Neuron (in vitro differentiated cells): ENCODE measurements around the gene RNF220.
A peak's percentile ranks its signal among the peaks of the same experiment; 100 is the strongest.

Source experiments
- H2AFZ ChIP-seq: one replicate; pipeline ENCODE4 v1.6.1; 2013; ENCODE audit warnings: low read depth, mild to moderate bottlenecking, inconsistent platforms, low read length, moderate library complexity
- H3K27me3 ChIP-seq: one replicate; pipeline ENCODE4 v1.6.1; 2013; ENCODE audit warnings: low read length; ENCODE audit not compliant: insufficient read depth
- H3K36me3 ChIP-seq: one replicate; pipeline ENCODE4 v1.6.1; 2013; ENCODE audit warnings: low read length; ENCODE audit not compliant: insufficient read depth
- H3K4me1 ChIP-seq: one replicate; pipeline ENCODE4 v1.6.1; 2013; ENCODE audit warnings: low read length; ENCODE audit not compliant: insufficient read depth
- H3K4me3 ChIP-seq: 2 replicates; pipeline ENCODE4 v1.5.1; 2013; ENCODE audit warnings: mild to moderate bottlenecking, low read length, moderate library complexity
- H3K9me3 ChIP-seq: one replicate; pipeline ENCODE4 v1.6.1; 2013; ENCODE audit warnings: low read length

Gene RNF220

DNA sequence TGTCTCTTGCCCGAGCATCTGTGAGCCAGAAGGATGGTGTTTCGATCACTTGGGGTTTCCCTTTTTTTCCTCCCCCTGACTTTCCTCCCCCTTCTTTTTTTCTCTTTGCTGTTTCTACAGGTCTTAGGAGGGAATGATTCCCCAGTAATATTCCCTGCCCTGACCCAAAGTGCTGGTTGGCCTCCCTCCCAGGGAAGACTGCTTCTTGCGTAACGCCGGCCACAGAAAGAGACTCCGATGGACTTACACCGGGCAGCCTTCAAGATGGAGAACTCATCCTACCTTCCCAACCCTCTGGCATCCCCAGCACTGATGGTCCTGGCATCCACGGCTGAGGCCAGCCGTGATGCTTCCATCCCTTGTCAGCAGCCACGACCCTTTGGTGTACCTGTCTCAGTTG is 6.8 kb downstream of the RNF220 start:
- Histone ChIP-seq H3K36me3 (peaks cover 31% of the 10 kb centered on the region), H2AFZ (no peak overlapping the region), H3K4me1 (peaks cover 72% of the 10 kb centered on the region), H3K4me3 (no peak overlapping the region), H3K27me3 (no peaks in the 10 kb centered on the region), H3K9me3 (no peaks in the 10 kb centered on the region)

DNA sequence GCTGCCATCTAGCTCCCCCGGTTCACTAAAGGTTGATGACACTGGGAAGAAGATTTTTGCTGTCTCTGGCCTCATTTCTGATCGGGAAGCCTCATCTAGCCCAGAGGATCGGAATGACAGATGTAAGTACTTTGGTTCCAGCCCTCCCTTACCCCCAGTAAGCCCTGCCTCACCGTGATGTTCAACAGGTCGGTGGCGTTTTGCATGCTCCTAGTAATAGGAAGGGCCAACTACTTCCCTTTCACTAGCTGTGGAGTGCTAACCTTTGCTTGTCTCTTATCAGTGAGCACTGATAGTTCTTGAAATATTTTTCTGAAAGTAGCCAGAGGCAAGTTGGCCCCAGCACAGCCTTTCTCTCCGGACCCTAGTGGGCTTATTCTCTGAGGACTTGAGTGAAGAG is 7.5 kb downstream of the RNF220 start:
- no peaks in the 10 kb centered on the region for H3K9me3 ChIP-seq
- no peaks in the 10 kb centered on the region for H3K27me3 ChIP-seq
- H3K4me1 ChIP-seq, result peaks cover 74% of the 10 kb centered on the region
- peaks cover 31% of the 10 kb centered on the region for H3K36me3 ChIP-seq
- no peak overlapping the region for H2AFZ ChIP-seq
- H3K4me3 ChIP-seq, result no peak overlapping the region

DNA sequence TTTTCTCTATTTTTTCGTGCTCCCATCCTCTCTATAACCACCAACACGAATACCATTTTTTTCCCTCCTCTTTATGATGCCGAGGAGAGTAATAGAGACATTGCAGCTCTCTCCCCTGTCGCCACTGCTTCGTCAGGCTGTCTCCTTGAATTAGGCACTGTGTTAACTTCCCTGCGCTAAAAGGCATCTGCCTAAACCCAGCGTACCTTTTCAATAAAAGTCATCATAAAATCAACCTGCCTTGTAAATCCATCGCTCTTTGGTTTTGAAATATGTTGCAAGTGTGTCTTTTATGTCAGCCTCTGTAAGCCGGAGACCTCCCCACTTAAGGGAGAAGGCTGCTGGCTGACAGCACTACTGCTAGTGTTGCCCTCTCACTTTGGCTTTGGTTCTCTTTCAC is 8.7 kb downstream of the RNF220 start:
- no peaks in the 10 kb centered on the region for H3K9me3 ChIP-seq
- peaks cover 31% of the 10 kb centered on the region for H3K36me3 ChIP-seq
- peaks cover 74% of the 10 kb centered on the region for H3K4me1 ChIP-seq
- no peak overlapping the region for H2AFZ ChIP-seq
- H3K27me3 ChIP-seq, result no peaks in the 10 kb centered on the region
- no peak overlapping the region for H3K4me3 ChIP-seq

DNA sequence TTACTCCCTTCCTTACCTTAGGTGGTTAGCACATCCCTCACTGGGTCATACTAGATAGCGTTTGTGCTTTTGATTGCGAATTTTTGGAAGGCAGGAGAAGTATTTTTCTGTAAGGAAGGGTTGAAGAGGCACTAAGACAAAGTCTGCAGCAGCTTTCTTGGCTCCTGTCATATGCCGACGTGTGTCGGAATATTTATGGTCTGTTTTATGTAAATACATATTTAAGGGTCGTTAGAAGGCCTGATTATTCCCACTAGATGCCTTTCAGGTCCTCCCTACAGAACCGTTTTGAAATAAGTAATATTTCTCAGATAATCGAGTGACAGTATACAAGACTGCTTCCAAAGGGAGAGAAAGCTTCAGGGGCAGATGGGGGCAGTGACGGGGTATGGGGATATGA is 10.0 kb downstream of the RNF220 start:
- H2AFZ ChIP-seq, result no peak overlapping the region
- no peaks in the 10 kb centered on the region for H3K9me3 ChIP-seq
- H3K27me3 ChIP-seq, result no peaks in the 10 kb centered on the region
- no peak overlapping the region for H3K4me3 ChIP-seq
- H3K4me1 ChIP-seq, result peaks cover 69% of the 10 kb centered on the region
- H3K36me3 ChIP-seq, result peaks cover 32% of the 10 kb centered on the region

DNA sequence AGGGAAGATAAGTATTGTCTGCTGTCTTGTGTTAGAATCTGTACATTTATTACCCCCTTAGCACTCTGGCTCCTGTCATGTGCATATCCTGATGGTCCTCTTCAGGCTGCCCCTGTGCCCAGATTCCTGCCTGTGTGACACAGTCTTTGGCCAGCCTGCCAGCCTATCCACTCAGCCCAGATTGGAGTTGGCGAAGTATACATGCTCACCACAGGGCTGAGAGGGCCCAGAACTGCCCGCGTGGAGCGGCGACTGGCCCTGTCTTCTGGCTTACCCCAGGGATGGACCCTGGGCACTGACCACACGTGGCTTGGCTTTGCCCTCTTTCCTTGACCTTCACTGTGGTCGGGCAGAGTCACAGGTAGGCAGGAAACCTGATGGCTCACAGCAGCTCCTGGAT is 11.4 kb downstream of the RNF220 start:
- Histone ChIP-seq H2AFZ (no peak overlapping the region), H3K27me3 (no peaks in the 10 kb centered on the region), H3K4me3 (no peak overlapping the region), H3K4me1 (peaks cover 77% of the 10 kb centered on the region), H3K36me3 (peaks cover 33% of the 10 kb centered on the region), H3K9me3 (no peaks in the 10 kb centered on the region)

DNA sequence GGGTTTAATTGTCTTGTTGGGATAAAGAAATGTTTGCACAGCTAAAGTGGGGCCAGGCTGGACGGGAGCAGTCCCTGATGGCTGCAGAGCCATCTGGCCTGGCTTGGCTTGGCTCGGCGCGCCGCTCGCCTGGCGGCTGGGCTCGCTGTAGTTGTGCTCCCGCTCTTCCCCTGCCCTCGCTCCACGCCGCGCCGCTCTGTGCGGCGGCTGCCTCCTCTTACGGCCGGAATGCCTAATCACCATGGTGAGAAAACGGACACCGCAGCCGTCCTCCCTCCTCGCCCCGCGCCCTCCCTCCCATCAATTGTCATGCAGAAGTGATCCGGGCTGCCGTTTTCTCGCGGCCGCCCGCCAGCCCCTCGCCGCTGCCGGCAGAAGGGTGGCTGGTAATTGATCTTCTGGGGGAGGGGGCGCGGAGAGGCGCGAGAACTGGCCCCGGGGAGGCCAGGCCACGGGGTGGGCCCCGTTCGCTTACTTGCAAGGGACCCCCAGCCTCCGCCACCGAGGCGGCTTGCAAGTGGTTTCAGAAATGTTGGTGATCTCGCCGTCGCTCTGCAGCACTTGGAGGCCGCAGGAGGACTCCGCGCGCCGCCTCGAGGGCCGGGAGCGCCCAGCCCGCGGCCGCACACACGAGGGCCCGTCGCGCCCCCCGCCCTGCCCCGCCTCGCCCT is 12.4 kb downstream of the RNF220 start:
- peaks cover 82% of the 10 kb centered on the region for H3K4me1 ChIP-seq
- peaks cover 23% of the 10 kb centered on the region for H3K36me3 ChIP-seq
- no peaks in the 10 kb centered on the region for H3K27me3 ChIP-seq

DNA sequence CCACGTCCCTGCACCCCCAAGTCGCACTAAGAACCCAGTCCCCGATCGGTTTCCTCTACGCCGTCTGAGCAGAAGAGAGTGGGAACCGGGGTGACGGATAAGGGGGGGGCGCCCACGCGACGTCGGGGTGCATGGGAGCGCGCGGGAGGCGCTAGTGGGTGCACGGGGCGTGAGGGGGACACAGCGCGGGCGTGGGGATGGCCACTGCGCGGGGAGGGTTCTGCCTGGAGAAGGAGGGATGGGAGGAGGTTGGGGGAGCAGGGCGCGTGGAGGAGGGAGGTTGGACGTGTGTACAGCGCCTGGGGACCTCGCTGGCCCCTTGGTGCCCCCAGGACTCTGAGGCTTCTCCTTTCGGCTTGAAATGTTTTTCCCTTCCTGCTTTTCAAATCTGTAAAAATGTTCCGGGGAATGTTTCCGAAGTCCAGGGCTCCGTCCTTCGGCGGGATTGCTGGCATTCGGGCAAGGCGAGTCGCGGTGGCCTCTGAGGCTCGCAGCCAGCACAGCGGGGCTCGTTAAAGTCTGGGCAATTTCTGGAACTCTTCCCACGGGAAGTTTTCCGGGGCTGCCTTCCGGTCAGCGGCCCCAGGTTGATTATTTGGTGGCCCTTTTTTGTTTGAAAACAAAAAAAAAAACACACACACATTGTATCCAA is 13.1 kb downstream of the RNF220 start:
- peaks cover 81% of the 10 kb centered on the region for H3K4me1 ChIP-seq
- peak overlapping the region; percentile 43 for H3K4me3 ChIP-seq
- no peaks in the 10 kb centered on the region for H3K27me3 ChIP-seq
- no peaks in the 10 kb centered on the region for H3K9me3 ChIP-seq
- H3K36me3 ChIP-seq, result peaks cover 18% of the 10 kb centered on the region
- H2AFZ ChIP-seq, result no peak overlapping the region

More for the DNA sequence above, 12.4 kb downstream of the RNF220 start:
- H3K4me3 ChIP-seq, result peak overlapping the region; percentile 43
- H3K9me3 ChIP-seq, result no peaks in the 10 kb centered on the region
- no peak overlapping the region for H2AFZ ChIP-seq

DNA sequence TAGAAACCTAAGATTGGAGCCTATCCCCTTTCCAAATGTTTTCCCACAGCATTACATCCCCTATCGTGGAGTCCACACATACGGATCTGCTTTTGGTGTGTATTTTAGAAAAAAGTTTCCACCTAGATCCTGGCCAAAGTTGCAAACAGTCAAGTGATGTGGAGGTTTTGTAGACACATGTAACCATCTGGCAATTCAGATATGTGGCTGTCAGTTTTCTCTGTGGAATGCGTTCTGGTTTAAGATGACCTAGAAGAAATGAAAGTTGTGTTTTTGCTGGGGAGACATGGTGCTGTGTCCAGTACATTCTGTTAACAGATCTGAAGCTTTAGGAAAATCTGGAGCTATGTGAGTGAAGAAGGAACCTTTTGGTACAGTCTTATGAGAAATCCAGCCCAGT is 14.8 kb downstream of the RNF220 start:
- H3K27me3 ChIP-seq, result no peaks in the 10 kb centered on the region
- peaks cover 12% of the 10 kb centered on the region for H3K36me3 ChIP-seq
- H3K4me1 ChIP-seq, result peaks cover 68% of the 10 kb centered on the region

DNA sequence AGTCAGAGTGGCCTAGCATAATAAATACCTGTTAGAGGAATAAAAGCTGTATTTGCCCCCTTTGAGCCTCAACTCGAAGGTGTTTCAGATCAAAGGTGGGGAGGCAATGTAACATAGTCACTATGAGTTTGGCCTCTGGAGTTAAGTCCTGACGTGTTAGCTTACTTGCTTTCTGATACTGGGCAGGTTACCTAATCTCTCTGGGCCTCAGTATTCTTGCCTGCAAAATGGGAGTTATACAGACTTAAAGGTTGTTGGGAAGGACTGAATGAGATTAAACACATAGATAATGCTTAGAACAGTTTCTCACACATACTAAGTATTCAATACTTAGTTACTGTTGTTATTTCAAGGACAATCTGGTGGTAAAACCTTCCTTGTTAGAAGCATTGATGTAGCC is 15.5 kb downstream of the RNF220 start:
- Histone ChIP-seq H2AFZ (no peak overlapping the region), H3K9me3 (no peaks in the 10 kb centered on the region), H3K4me1 (peaks cover 65% of the 10 kb centered on the region), H3K4me3 (no peak overlapping the region), H3K36me3 (peaks cover 9% of the 10 kb centered on the region), H3K27me3 (no peaks in the 10 kb centered on the region)

More for the DNA sequence above, 14.8 kb downstream of the RNF220 start:
- Histone ChIP-seq H3K9me3 (no peaks in the 10 kb centered on the region), H3K4me3 (no peak overlapping the region), H2AFZ (no peak overlapping the region)

DNA sequence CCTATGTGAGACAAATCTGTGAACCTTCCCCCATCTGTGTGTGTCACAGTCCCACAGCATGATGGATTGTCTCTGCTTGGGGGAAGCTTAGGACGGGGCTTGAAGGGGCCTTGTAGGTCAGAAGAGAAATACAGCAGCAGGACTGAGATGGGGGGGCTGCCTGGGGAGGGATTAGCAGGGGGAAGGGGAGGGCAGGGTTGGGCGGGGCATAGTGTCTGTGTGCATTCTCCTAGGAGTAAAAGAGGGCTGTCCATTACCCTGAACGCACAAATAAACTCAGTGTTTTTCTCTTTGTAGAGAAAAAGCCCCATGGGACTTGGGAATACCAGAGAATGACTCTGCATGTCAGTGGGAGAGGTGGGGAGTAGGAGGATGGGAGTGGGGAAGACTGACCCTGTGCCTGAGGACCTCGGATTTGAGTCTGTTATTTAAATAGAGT is 16.4 kb downstream of the RNF220 start:
- no peaks in the 10 kb centered on the region for H3K27me3 ChIP-seq
- peaks cover 57% of the 10 kb centered on the region for H3K4me1 ChIP-seq
- peaks cover 3% of the 10 kb centered on the region for H3K36me3 ChIP-seq

DNA sequence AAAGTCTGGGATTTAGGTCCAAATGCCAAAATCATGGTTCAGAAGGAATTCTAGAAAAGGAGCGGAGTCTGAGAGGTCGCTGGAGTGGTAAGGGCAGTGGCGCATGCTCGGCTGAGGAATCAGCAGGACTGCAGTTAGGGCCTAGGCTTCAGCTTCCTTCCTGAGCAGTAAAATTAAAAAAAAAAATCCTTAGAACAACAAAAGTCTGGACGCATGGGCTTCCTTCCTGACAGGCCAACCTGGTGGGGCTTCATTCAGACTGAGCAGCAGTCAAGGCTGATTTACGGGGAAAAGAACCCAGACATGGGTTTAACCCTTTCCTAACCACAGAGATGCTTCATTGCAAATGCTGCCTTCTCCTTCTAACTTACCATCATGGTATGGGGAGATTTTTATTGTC is 17.1 kb downstream of the RNF220 start:
- Histone ChIP-seq H3K36me3 (peaks cover 3% of the 10 kb centered on the region), H2AFZ (no peak overlapping the region), H3K4me1 (peaks cover 50% of the 10 kb centered on the region), H3K27me3 (no peaks in the 10 kb centered on the region), H3K4me3 (no peak overlapping the region), H3K9me3 (no peaks in the 10 kb centered on the region)

More for the DNA sequence above, 16.4 kb downstream of the RNF220 start:
- no peaks in the 10 kb centered on the region for H3K9me3 ChIP-seq
- H2AFZ ChIP-seq, result no peak overlapping the region
- H3K4me3 ChIP-seq, result no peak overlapping the region

DNA sequence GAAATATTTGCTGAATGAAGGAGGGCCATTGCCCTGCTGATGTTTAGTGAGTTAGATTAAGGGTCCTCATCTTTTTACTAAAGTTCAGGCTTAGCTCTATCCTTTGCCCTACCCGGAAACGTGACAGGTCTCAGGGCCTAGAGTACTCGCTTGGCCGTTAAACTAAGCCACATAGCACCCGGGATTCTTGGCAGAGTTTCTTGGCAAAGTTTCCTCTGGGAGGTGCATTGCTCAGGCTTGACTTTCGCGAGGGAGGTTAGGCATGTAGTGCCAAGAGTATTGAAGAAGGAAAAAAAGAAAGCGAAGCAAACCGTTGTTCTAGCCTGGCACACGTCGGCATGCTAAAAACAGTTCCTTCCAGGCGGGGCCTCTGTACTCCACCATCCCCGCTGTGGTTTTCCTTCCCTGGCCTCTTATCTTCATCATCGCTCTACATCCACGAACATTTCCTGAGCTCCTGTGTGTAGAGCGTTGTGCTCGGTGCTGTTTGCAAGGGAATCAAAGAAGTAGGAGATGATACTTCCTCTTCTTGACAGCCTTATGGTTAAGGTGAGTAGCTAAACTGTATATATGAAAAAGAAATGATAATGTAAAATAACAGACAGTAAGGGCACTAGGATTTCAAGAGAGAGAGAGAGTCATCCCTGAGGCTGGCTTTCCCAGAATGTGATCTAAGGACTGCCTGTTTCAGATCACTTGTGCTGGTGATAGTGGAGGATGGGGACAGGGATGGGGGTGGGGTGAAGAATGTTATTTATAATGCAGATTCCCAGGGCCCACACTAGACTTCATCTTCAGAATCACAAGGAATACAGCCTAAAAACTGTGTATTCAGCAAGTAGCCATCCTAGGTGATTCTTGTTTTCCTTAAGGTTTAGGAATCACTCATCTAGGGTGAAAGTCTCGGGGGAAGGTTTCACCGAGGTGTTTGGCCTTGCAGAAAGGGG is 18.8 kb downstream of the RNF220 start:
- Histone ChIP-seq H3K27me3 (no peaks in the 10 kb centered on the region), H3K4me3 (no peak overlapping the region)

DNA sequence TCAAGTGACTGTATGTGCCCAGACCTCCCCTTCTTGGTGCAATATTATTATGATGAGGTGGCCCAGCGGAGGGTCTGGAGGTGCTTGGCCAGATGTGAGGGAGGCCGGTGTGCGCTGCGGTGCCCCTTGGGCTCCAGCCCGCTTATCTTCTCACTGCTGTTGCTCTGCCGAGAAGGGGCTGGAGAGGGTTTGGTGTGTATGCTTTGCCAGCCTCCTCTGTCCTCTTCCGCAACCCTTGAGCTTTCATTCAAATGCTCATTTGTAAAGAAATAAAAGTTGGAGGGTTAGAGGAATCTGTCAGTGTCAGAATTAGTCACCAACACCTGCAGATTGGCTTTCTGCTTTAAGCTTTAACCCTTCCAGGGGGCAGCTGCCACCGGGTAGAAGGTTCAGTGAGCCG is 19.7 kb downstream of the RNF220 start:
- Histone ChIP-seq H3K4me3 (no peak overlapping the region), H3K36me3 (peaks cover 3% of the 10 kb centered on the region), H3K27me3 (no peaks in the 10 kb centered on the region), H3K9me3 (no peaks in the 10 kb centered on the region), H3K4me1 (peaks cover 35% of the 10 kb centered on the region), H2AFZ (no peak overlapping the region)

More for the DNA sequence above, 18.8 kb downstream of the RNF220 start:
- no peak overlapping the region for H2AFZ ChIP-seq
- no peaks in the 10 kb centered on the region for H3K9me3 ChIP-seq
- H3K36me3 ChIP-seq, result peaks cover 3% of the 10 kb centered on the region
- H3K4me1 ChIP-seq, result peaks cover 39% of the 10 kb centered on the region
